ENCODE data around the gene ZNF580. TPM values are rescaled to one million over a fixed set of nuclear protein-coding genes. Genes with fewer than 3 reads are reported as not detected.

Gene ZNF580
- total and polyA plus RNA-seq, 3 donors from 2014 or later, result 21.7 to 38.0 (median 37.6) TPM

GRCh38 chr19:55649268-55650125, 8.7 kb downstream of the ZNF580 start:
- no peak for DNase-seq
- H3K9me3 ChIP-seq, result no peaks in the 10 kb centered on the region
- TF ChIP-seq, protein P1, sequence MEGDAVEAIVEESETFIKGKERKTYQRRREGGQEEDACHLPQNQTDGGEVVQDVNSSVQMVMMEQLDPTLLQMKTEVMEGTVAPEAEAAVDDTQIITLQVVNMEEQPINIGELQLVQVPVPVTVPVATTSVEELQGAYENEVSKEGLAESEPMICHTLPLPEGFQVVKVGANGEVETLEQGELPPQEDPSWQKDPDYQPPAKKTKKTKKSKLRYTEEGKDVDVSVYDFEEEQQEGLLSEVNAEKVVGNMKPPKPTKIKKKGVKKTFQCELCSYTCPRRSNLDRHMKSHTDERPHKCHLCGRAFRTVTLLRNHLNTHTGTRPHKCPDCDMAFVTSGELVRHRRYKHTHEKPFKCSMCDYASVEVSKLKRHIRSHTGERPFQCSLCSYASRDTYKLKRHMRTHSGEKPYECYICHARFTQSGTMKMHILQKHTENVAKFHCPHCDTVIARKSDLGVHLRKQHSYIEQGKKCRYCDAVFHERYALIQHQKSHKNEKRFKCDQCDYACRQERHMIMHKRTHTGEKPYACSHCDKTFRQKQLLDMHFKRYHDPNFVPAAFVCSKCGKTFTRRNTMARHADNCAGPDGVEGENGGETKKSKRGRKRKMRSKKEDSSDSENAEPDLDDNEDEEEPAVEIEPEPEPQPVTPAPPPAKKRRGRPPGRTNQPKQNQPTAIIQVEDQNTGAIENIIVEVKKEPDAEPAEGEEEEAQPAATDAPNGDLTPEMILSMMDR (IDR thresholded peaks at IDR 0.05), result no peak
- no peak for TF ChIP-seq POLR2A (IDR thresholded peaks at IDR 0.05)
- H3K4me3 ChIP-seq, result peak overlapping the region in 1 of 2 donors; percentile 79
- no peaks in the 10 kb centered on the region for H3K27me3 ChIP-seq
- H3K4me1 ChIP-seq, result peaks cover 11% of the 10 kb centered on the region
- peak overlapping the region; percentile 76 to 95 for H3K27ac ChIP-seq
- WGBS, 2 donors, result 64 to 88% methylated on average over 6 to 17 of the region's 17 CpGs
- no peaks in the 10 kb centered on the region for H3K36me3 ChIP-seq (ENCODE audit: low read depth, missing control alignments)
- intact Hi-C loops (cut with DNase I; ENCODE audit: low total_unique reads), result no loop called here

GRCh38 chr19:55650126-55650557, 9.3 kb downstream of the ZNF580 start:
- Histone ChIP-seq H3K4me1 (peaks cover 10% of the 10 kb centered on the region), H3K27me3 (no peaks in the 10 kb centered on the region), H3K4me3 (no peak overlapping the region), H3K27ac (no peak overlapping the region), H3K36me3 (ENCODE audit: low read depth, missing control alignments) (no peaks in the 10 kb centered on the region), H3K9me3 (no peaks in the 10 kb centered on the region)
- 92 to 94% methylated on average over 4 of the region's 4 CpGs for WGBS, 2 donors
- no peak for DNase-seq
- intact Hi-C loops (cut with DNase I; ENCODE audit: low total_unique reads), result no loop called here
- TF ChIP-seq POLR2A (IDR thresholded peaks at IDR 0.05), result no peak
- TF ChIP-seq, protein P1 (IDR thresholded peaks at IDR 0.05), result no peak

DNA sequence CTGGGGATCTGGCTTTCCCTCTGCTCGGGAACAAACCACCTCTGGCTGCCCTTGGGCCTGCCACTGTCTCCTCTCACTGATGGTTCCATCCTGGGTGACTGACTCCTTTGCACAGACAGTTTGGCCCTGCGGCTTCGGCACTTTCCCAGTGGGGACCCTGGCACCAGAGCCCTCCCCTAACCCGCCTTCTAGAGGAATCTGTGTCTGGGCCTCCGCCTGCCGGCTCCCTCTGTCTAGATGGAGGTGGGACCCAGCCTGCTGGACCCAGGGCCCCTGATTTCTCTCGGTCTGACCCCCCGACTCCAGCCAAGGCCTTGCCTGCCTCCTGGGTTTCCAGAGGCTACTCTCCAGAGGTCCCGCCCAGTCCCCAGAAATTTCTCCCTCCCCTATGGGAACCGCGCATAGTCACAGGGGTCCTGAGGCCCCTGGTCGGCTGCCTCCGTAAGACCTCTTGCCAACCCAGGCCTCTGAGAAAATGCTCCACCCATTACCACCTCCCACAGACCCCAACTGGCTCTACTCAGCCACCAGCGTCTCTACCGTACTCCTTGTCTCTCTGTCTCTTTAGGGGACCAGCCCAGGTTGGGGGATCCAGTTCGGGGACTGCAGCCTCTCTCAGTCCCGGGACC, 9.9 kb downstream of the ZNF580 start:
- WGBS, 2 donors, result 88 to 90% methylated on average over 17 of the region's 17 CpGs
- TF ChIP-seq POLR2A (IDR thresholded peaks at IDR 0.05), result no peak
- TF ChIP-seq, protein P1 (IDR thresholded peaks at IDR 0.05), result no peak
- Histone ChIP-seq H3K27ac (no peak overlapping the region), H3K36me3 (ENCODE audit: low read depth, missing control alignments) (no peaks in the 10 kb centered on the region), H3K9me3 (no peaks in the 10 kb centered on the region), H3K4me3 (no peak overlapping the region), H3K27me3 (no peaks in the 10 kb centered on the region), H3K4me1 (peaks cover 10% of the 10 kb centered on the region)
- intact Hi-C loops (cut with DNase I; ENCODE audit: low total_unique reads), result no loop called here
- no peak for DNase-seq

DNA sequence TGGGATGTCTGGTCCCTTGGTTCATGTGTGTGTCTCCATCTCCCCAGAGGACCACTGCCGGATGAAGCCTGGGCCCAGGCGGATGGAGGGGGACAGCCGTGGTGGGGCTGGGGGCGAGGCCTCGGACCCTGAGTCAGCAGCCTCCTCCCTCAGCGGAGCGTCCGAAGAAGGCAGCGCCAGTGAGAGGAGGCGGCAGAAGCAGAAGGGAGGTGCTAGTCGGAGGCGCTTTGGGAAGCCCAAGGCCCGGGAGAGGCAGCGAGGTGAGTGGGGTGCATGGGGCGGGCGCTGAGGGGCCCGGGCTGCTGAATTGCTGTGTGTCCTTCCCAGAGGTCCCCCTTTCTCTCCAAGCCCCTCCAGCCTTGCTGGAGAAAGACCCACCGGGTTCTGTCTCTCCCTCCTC, 10.4 kb downstream of the ZNF580 start:
- no peak for DNase-seq
- H3K9me3 ChIP-seq, result no peaks in the 10 kb centered on the region
- TF ChIP-seq POLR2A (IDR thresholded peaks at IDR 0.05), result no peak
- TF ChIP-seq, protein P1 (IDR thresholded peaks at IDR 0.05), result no peak
- intact Hi-C loops (cut with DNase I; ENCODE audit: low total_unique reads), result no loop called here
- 83 to 90% methylated on average over 18 of the region's 18 CpGs for WGBS, 2 donors
- no peaks in the 10 kb centered on the region for H3K36me3 ChIP-seq (ENCODE audit: low read depth, missing control alignments)
- no peaks in the 10 kb centered on the region for H3K27me3 ChIP-seq
- H3K4me1 ChIP-seq, result peaks cover 15% of the 10 kb centered on the region
- no peak overlapping the region for H3K27ac ChIP-seq
- no peak overlapping the region for H3K4me3 ChIP-seq
